HepG2 (cell line): ENCODE measurements around the gene KCNJ6. TPM values are rescaled to one million over a fixed set of nuclear protein-coding genes. Genes with fewer than 3 reads are reported as not detected.

Source experiments
- JUND ChIP-seq: sonication (generic); formaldehyde crosslinking; IDR thresholded peaks from 2 replicates; pipeline ENCODE4 v1.8.0; 2022; ENCODE audit warnings: mild to moderate bottlenecking, missing genetic modification reagents
- NRL ChIP-seq: sonication (generic); formaldehyde crosslinking; IDR thresholded peaks from 2 replicates; pipeline ENCODE4 v1.5.0; 2020; ENCODE audit warnings: missing genetic modification reagents, mild to moderate bottlenecking, moderate library complexity, borderline replicate concordance
- PAX8 ChIP-seq: sonication (generic); formaldehyde crosslinking; IDR thresholded peaks from 2 replicates; pipeline ENCODE4 v1.8.0; 2022; ENCODE audit warnings: mild to moderate bottlenecking, missing genetic modification reagents, borderline replicate concordance
- TAF1 ChIP-seq: sonication (generic); formaldehyde crosslinking; IDR thresholded peaks from 2 replicates; pipeline ENCODE4 v1.4.0; 2020; ENCODE audit warnings: missing genetic modification reagents
- ZBTB21 ChIP-seq: sonication (generic); formaldehyde crosslinking; IDR thresholded peaks from 2 replicates; pipeline ENCODE4 v1.4.0; 2020; ENCODE audit warnings: missing genetic modification reagents
- ZNF232 ChIP-seq: sonication (generic); formaldehyde crosslinking; IDR thresholded peaks from 2 replicates; pipeline ENCODE4 v1.4.0; 2020; ENCODE audit warnings: missing genetic modification reagents, borderline replicate concordance
- ZNF253 ChIP-seq: sonication (generic); formaldehyde crosslinking; IDR thresholded peaks from 2 replicates; pipeline ENCODE4 v1.8.0; 2022; ENCODE audit warnings: mild to moderate bottlenecking, missing genetic modification reagents, borderline replicate concordance
- ZNF34 ChIP-seq: sonication (generic); formaldehyde crosslinking; IDR thresholded peaks from 2 replicates; pipeline ENCODE4 v1.4.0; 2020; ENCODE audit warnings: mild to moderate bottlenecking, missing genetic modification reagents, borderline replicate concordance
- polyA plus RNA-seq, 8 experiments: library from polyadenylated mRNA; depleted of rRNA in 3 of 8; stranded (reverse) in 7 of 8; unstranded in 1 of 8; fragments of >200 nt; fragmentation: Illumina TruSeq in 4 of 8; extraction: Trizol in 4 of 8; gene quantifications; 2 replicates each; pipeline versions ENCODE4 v1.2.1 to v1.2.3, GENCODE V29; 2011 to 2016; ENCODE audit warnings: low read depth in 4 of 8, missing spikeins in 1 of 8, mixed read lengths in 1 of 8; ENCODE audit not compliant: insufficient read depth in 1 of 8
- total RNA-seq, 5 experiments: library from RNA; depleted of rRNA; stranded (reverse); fragments of >200 nt; fragmentation: Illumina TruSeq; extraction: Trizol; gene quantifications; 2 replicates each; pipeline ENCODE4 v1.2.3, GENCODE V29; 2016; ENCODE audit warnings: low read depth in 1 of 5
- TF ChIP-seq, protein P1 (sequence below): sonication (generic); formaldehyde crosslinking; IDR thresholded peaks from 2 replicates; pipeline ENCODE4 v1.4.0; 2020; ENCODE audit warnings: missing genetic modification reagents
- TF ChIP-seq, protein P2 (sequence below): sonication (generic); formaldehyde crosslinking; IDR thresholded peaks from 2 replicates; pipeline ENCODE4 v1.5.0; 2020; ENCODE audit warnings: mild to moderate bottlenecking, missing genetic modification reagents, moderate library complexity
- TF ChIP-seq, protein P3 (sequence below): sonication (generic); formaldehyde crosslinking; conservative IDR thresholded peaks from 2 replicates; pipeline ENCODE4 v1.4.0; 2020; ENCODE audit warnings: missing genetic modification reagents
- TF ChIP-seq, protein P4 (sequence below): sonication (generic); formaldehyde crosslinking; IDR thresholded peaks from 2 replicates; pipeline ENCODE4 v1.4.0; 2020; ENCODE audit warnings: missing genetic modification reagents

Gene KCNJ6
- total and polyA plus RNA-seq, 2 of the 13 experiments (the other 11 are each of a cell fraction or from before 2014, with no cell fraction given), result not detected

- TF ChIP-seq PAX8 (CRISPR knock-in tag), result no peak
- TF ChIP-seq NRL (CRISPR knock-in tag), result peak; percentile 33; the same call in 1 of the 2 replicates
- 0 out of 2 replicates have a peak, but pooled peaks have one; percentile 20 for TF ChIP-seq JUND (CRISPR knock-in tag)
- TF ChIP-seq, protein P1, sequence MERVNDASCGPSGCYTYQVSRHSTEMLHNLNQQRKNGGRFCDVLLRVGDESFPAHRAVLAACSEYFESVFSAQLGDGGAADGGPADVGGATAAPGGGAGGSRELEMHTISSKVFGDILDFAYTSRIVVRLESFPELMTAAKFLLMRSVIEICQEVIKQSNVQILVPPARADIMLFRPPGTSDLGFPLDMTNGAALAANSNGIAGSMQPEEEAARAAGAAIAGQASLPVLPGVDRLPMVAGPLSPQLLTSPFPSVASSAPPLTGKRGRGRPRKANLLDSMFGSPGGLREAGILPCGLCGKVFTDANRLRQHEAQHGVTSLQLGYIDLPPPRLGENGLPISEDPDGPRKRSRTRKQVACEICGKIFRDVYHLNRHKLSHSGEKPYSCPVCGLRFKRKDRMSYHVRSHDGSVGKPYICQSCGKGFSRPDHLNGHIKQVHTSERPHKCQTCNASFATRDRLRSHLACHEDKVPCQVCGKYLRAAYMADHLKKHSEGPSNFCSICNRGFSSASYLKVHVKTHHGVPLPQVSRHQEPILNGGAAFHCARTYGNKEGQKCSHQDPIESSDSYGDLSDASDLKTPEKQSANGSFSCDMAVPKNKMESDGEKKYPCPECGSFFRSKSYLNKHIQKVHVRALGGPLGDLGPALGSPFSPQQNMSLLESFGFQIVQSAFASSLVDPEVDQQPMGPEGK (CRISPR knock-in tag), result 0 out of 2 replicates have a peak, but pooled peaks have one; percentile 29
- TF ChIP-seq, protein P2, sequence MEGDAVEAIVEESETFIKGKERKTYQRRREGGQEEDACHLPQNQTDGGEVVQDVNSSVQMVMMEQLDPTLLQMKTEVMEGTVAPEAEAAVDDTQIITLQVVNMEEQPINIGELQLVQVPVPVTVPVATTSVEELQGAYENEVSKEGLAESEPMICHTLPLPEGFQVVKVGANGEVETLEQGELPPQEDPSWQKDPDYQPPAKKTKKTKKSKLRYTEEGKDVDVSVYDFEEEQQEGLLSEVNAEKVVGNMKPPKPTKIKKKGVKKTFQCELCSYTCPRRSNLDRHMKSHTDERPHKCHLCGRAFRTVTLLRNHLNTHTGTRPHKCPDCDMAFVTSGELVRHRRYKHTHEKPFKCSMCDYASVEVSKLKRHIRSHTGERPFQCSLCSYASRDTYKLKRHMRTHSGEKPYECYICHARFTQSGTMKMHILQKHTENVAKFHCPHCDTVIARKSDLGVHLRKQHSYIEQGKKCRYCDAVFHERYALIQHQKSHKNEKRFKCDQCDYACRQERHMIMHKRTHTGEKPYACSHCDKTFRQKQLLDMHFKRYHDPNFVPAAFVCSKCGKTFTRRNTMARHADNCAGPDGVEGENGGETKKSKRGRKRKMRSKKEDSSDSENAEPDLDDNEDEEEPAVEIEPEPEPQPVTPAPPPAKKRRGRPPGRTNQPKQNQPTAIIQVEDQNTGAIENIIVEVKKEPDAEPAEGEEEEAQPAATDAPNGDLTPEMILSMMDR (CRISPR knock-in tag), result peak; percentile 31; the same call in 1 of the 2 replicates
- TF ChIP-seq, protein P3, sequence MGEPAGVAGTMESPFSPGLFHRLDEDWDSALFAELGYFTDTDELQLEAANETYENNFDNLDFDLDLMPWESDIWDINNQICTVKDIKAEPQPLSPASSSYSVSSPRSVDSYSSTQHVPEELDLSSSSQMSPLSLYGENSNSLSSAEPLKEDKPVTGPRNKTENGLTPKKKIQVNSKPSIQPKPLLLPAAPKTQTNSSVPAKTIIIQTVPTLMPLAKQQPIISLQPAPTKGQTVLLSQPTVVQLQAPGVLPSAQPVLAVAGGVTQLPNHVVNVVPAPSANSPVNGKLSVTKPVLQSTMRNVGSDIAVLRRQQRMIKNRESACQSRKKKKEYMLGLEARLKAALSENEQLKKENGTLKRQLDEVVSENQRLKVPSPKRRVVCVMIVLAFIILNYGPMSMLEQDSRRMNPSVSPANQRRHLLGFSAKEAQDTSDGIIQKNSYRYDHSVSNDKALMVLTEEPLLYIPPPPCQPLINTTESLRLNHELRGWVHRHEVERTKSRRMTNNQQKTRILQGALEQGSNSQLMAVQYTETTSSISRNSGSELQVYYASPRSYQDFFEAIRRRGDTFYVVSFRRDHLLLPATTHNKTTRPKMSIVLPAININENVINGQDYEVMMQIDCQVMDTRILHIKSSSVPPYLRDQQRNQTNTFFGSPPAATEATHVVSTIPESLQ, result no peak
- TF ChIP-seq TAF1 (CRISPR knock-in tag), result no peak
- TF ChIP-seq, protein P4, sequence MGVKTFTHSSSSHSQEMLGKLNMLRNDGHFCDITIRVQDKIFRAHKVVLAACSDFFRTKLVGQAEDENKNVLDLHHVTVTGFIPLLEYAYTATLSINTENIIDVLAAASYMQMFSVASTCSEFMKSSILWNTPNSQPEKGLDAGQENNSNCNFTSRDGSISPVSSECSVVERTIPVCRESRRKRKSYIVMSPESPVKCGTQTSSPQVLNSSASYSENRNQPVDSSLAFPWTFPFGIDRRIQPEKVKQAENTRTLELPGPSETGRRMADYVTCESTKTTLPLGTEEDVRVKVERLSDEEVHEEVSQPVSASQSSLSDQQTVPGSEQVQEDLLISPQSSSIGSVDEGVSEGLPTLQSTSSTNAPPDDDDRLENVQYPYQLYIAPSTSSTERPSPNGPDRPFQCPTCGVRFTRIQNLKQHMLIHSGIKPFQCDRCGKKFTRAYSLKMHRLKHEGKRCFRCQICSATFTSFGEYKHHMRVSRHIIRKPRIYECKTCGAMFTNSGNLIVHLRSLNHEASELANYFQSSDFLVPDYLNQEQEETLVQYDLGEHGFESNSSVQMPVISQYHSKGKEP (CRISPR knock-in tag), result no peak
- TF ChIP-seq ZNF34 (CRISPR knock-in tag), result no peak
- TF ChIP-seq ZNF253 (CRISPR knock-in tag), result no peak
- no peak for TF ChIP-seq ZNF232 (CRISPR knock-in tag)
- peak; percentile 78; the same call in 1 of the 2 replicates for TF ChIP-seq ZBTB21 (CRISPR knock-in tag)
- TF ChIP-seq, all 625 proteins: peak for 12
These were observed 351.8 kb downstream of the KCNJ6 start (continued) for GRCh38 chr21:37564341-37564923.
